Kidney (tissue), 14 donors: ENCODE measurements around the gene COL23A1. TPM values are rescaled to one million over a fixed set of nuclear protein-coding genes. Genes with fewer than 3 reads are reported as not detected.

ENCODE experiments used
- DNase-seq, 5 donors: peaks; one replicate each; pipeline ENCODE4 v3.0.0-alpha.2; 2013 to 2020
- FAIRE-seq: peaks from 2 replicates; lab custom pipeline; 2012; peaks lifted over from hg19 to GRCh38; lab: Jason Lieb, UNC
- H3K27ac ChIP-seq, 2 donors: one replicate each; pipeline ENCODE4 v1.7.0; 2013; ENCODE audit warnings: low read depth in 2 of 2, low read length in 2 of 2, inconsistent platforms in 1 of 2
- H3K27me3 ChIP-seq: one replicate; pipeline ENCODE4 v1.7.1; 2013; ENCODE audit warnings: low read length, inconsistent platforms; ENCODE audit not compliant: control insufficient read depth, insufficient read depth
- H3K36me3 ChIP-seq, 3 donors: one replicate each; pipeline versions ENCODE4 v1.7.0 to v1.7.1; 2013; ENCODE audit warnings: low read length in 3 of 3, control low read depth in 1 of 3, inconsistent platforms in 1 of 3; ENCODE audit not compliant: insufficient read depth in 3 of 3, control insufficient read depth in 2 of 3
- H3K4me1 ChIP-seq, 3 donors: one replicate each; pipeline versions ENCODE4 v1.7.0 to v1.7.1; 2013; ENCODE audit warnings: low read length in 3 of 3, inconsistent platforms in 1 of 3, low read depth in 1 of 3; ENCODE audit not compliant: control insufficient read depth in 2 of 3, insufficient read depth in 2 of 3
- H3K4me3 ChIP-seq, 3 donors: one replicate each; pipeline versions ENCODE4 v1.7.0 to v1.8.1; 2013; ENCODE audit warnings: low read length in 3 of 3, control low read depth in 1 of 3, inconsistent platforms in 1 of 3
- H3K9ac ChIP-seq, 3 donors: one replicate each; pipeline versions ENCODE4 v1.7.0 to v1.7.1; 2013; ENCODE audit warnings: low read length in 3 of 3, control low read depth in 1 of 3, inconsistent platforms in 1 of 3
- H3K9me3 ChIP-seq, 3 donors: one replicate each; pipeline versions ENCODE4 v1.7.0 to v1.7.1; 2013; ENCODE audit warnings: low read length in 3 of 3, control low read depth in 1 of 3, inconsistent platforms in 1 of 3; ENCODE audit not compliant: control insufficient read depth in 2 of 3, insufficient read depth in 1 of 3
- intact Hi-C: fragments of 100-400 bp; cut with DNase I; formaldehyde crosslinking; loops from one replicate; pipeline ENCODE4 v1.11.1; 2022
- polyA plus RNA-seq: library from polyadenylated mRNA; stranded (reverse); fragments of 350-450 nt; fragmentation: Illumina TruSeq; extraction: RNeasy Lipid Tissue Mini Kit (QIAGEN cat#74804); gene quantifications from one replicate; pipeline ENCODE4 v1.2.3, GENCODE V29; 2014; ENCODE audit warnings: low read depth, low replicate concordance; ENCODE audit not compliant: insufficient read depth
- total RNA-seq: library from RNA; stranded (reverse); fragmentation: NEBNext Ultra II Directional; extraction: Animal tissue kit (Norgen Biotek cat#: 25700); gene quantifications from one replicate; pipeline ENCODE4 v1.2.1, GENCODE V29; 2021
- TF ChIP-seq, protein P1 (sequence below): IDR thresholded peaks from 3 replicates; pipeline ENCODE4 v1.5.1; 2012; ENCODE audit warnings: mild to moderate bottlenecking, moderate library complexity, borderline replicate concordance; ENCODE audit not compliant: insufficient read depth; ENCODE audit errors: extremely low read depth
- donor health status: control.
- donor health status: control.
- donor health status: control.
- donor health status: control.
- donor health status: control.
- donor health status: DM: yes; HTN: yes; CAD: no.
- donor health status: Normal renal cell carcinoma (clear cell type).

The COL23A1 gene
- total and polyA plus RNA-seq, 2 donors from 2014 or later: 4.1 to 8.7 TPM

DNA sequence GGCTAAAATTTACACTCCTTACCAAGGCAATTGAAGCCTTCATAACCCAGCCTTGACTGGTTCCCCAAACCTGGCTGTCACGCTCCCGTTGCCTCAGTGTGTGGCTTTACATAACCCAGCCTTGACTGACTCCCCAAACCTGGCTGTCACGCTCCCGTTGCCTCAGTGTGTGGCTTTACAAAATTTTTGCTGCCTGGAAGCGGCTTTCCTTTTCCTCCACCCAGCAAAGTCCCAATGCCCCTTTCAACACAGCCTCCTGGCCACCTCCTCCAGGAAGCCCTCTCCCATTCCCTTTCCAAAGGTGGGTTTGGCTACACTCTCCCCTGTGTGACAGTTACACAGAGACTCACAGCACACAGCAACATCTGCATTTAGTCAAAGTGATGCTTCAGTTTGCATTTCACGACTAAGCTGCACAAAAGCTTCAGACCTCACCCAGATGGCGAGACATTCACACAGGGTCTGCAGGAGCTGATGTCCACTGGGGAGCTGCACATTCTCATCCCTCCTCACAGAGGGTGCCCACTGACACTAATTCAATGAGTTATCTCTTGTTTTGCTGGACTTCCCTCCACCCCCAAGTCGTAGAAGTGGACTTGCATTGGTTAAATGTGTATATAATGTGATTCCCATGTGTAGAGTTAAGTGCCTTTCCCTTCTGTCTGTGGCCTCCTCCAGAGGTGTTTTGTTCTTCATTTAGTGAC is 201.0 kb downstream of the COL23A1 start:
- H3K9ac ChIP-seq: no peak overlapping the region
- no peak overlapping the region for H3K4me3 ChIP-seq
- H3K27ac ChIP-seq: no peak overlapping the region
- FAIRE-seq (no peak), DNase-seq (peak in 1 of 5 donors; percentile 19)
- TF ChIP-seq, protein P1, sequence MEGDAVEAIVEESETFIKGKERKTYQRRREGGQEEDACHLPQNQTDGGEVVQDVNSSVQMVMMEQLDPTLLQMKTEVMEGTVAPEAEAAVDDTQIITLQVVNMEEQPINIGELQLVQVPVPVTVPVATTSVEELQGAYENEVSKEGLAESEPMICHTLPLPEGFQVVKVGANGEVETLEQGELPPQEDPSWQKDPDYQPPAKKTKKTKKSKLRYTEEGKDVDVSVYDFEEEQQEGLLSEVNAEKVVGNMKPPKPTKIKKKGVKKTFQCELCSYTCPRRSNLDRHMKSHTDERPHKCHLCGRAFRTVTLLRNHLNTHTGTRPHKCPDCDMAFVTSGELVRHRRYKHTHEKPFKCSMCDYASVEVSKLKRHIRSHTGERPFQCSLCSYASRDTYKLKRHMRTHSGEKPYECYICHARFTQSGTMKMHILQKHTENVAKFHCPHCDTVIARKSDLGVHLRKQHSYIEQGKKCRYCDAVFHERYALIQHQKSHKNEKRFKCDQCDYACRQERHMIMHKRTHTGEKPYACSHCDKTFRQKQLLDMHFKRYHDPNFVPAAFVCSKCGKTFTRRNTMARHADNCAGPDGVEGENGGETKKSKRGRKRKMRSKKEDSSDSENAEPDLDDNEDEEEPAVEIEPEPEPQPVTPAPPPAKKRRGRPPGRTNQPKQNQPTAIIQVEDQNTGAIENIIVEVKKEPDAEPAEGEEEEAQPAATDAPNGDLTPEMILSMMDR: no peak
- H3K4me1 ChIP-seq: no peaks in the 10 kb centered on the region
- H3K36me3 ChIP-seq: no peaks in the 10 kb centered on the region
- intact Hi-C loops: no loop called here
- no peaks in the 10 kb centered on the region for H3K9me3 ChIP-seq
- H3K27me3 ChIP-seq: no peaks in the 10 kb centered on the region

DNA sequence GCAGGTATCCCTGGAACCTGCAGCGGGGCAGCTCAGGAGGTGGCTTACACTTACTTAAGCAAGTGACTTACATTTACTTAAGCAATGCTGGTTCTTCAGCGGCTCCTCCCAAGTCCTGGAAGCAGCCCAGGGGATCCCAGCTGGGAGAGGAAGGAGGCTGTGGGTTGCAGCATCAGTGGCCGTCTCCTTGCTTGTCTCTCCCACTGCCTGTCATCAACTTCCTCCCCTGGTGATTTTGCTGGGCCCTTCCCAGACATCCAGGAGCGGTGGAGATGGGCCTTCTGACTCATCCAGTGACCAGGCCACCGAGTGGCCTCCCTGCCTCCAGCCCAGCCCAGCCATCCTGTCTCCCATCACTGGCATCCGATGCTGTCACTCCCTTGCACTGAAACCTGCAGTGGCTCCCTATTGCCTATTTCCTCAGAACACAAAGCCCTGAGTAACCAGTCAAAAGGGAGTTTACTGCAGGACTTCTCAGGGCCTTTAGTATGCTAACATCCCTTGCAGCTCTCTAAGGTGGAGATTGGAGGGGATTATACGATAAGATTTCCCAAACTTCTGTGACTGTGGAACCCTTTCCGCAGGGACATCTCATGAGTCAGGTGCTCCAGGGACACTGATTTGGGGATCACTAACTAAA is 201.7 kb downstream of the COL23A1 start:
- no peak overlapping the region for H3K9ac ChIP-seq
- no peaks in the 10 kb centered on the region for H3K9me3 ChIP-seq
- intact Hi-C loops: no loop called here
- no peak for FAIRE-seq
- no peaks in the 10 kb centered on the region for H3K4me1 ChIP-seq
- no peak overlapping the region for H3K4me3 ChIP-seq
- H3K27ac ChIP-seq: no peak overlapping the region
- peak in 1 of 5 donors; percentile 71 for DNase-seq
- no peaks in the 10 kb centered on the region for H3K36me3 ChIP-seq
- TF ChIP-seq, protein P1: no peak
- no peaks in the 10 kb centered on the region for H3K27me3 ChIP-seq

DNA sequence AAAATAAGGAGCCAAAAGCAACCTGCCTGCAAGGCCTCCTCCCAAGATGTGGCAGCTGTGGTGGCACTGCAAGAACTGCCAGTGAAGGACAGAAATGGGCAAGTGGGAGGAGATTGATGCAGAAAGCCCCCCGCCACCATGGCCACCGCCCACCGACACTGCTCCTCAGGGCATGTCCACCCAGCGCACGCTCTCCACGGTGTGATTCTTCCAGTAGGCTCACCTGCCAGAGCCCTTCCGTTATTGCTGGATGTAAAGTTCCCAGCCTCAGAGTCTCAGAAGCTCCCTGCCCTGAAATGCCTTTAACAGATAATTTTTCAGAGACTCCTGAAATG is 202.4 kb downstream of the COL23A1 start:
- intact Hi-C loops: no loop called here
- H3K27me3 ChIP-seq: no peaks in the 10 kb centered on the region
- no peaks in the 10 kb centered on the region for H3K9me3 ChIP-seq
- TF ChIP-seq, protein P1: no peak
- H3K9ac ChIP-seq: no peak overlapping the region
- no peaks in the 10 kb centered on the region for H3K4me1 ChIP-seq
- no peak overlapping the region for H3K27ac ChIP-seq
- H3K4me3 ChIP-seq: no peak overlapping the region
- DNase-seq (peak in 1 of 5 donors; percentile 53), FAIRE-seq (no peak)
- H3K36me3 ChIP-seq: no peaks in the 10 kb centered on the region
